ENCODE measurements around the gene FOXO3. TPM values are rescaled to one million over a fixed set of nuclear protein-coding genes. Genes with fewer than 3 reads are reported as not detected.

The FOXO3 gene
- total and polyA plus RNA-seq, 2 of the 8 experiments (the other 6 are each of a cell fraction or from before 2014, with no cell fraction given): 13.1 to 19.3 TPM

- TF ChIP-seq KDM4A (IDR thresholded peaks at IDR 0.05; ENCODE audit: low read depth, low read length, severe bottlenecking) (no peak), TAF7 (optimal IDR thresholded peaks at IDR 0.05; ENCODE audit: borderline replicate concordance, low read depth, low read length) (no peak), EP300 (IDR thresholded peaks at IDR 0.05; ENCODE audit: borderline replicate concordance in 1 of 2, low read depth in 2 of 2, low read length in 2 of 2) (no peak), MAFK (IDR thresholded peaks at IDR 0.05; ENCODE audit: low read depth, low read length) (no peak), HDAC2 (IDR thresholded peaks at IDR 0.05; ENCODE audit: borderline replicate concordance in 1 of 2, low read depth in 2 of 2, low read length in 2 of 2) (no peak)
Observed at GRCh38 chr6:108711071-108711470, 150.4 kb downstream of the FOXO3 start (continued).
